Lung (tissue), 12 donors: ENCODE data around the gene ZNF580. TPM values are rescaled to one million over a fixed set of nuclear protein-coding genes. Genes with fewer than 3 reads are reported as not detected.

Experiments
- ATAC-seq: fragments of 200-7000 bp; cut with Tn5 transposase; one replicate; pipeline ENCODE4 v1.9.1; 2020; ENCODE audit warnings: moderate number of reproducible peaks; ENCODE audit not compliant: insufficient read depth, low FRiP score
- DNase-seq, 3 donors: peaks; one replicate each; pipeline ENCODE4 v3.0.0-alpha.2; 2013 to 2017
- H3K27ac ChIP-seq, 2 donors: one replicate each; pipeline ENCODE4 v1.5.1; 2013; ENCODE audit warnings: mild to moderate bottlenecking in 2 of 2, moderate library complexity in 2 of 2, control low read depth in 1 of 2, inconsistent platforms in 1 of 2, low read depth in 1 of 2, low read length in 1 of 2
- H3K27me3 ChIP-seq, 3 donors: one replicate each; pipeline ENCODE4 v1.5.1; 2013; ENCODE audit warnings: low read length in 2 of 3; ENCODE audit not compliant: control insufficient read depth in 3 of 3, insufficient read depth in 3 of 3
- H3K36me3 ChIP-seq, 4 donors: one replicate each; pipeline ENCODE4 v1.5.1; 2013; ENCODE audit warnings: low read length in 4 of 4, mild to moderate bottlenecking in 1 of 4, moderate library complexity in 1 of 4; ENCODE audit not compliant: control insufficient read depth in 4 of 4, insufficient read depth in 4 of 4
- H3K4me1 ChIP-seq, 5 donors: one replicate each; pipeline ENCODE4 v1.5.1; 2013; ENCODE audit warnings: low read length in 5 of 5, mild to moderate bottlenecking in 2 of 5, moderate library complexity in 1 of 5; ENCODE audit not compliant: control insufficient read depth in 5 of 5, insufficient read depth in 5 of 5
- H3K4me3 ChIP-seq: one replicate; pipeline ENCODE4 v1.5.1; 2013; ENCODE audit warnings: mild to moderate bottlenecking, control low read depth, moderate library complexity
- H3K9ac ChIP-seq, 2 donors: one replicate each; pipeline ENCODE4 v1.5.1; 2013; ENCODE audit warnings: low read length in 2 of 2, control low read depth in 1 of 2; ENCODE audit not compliant: insufficient read depth in 1 of 2
- H3K9me3 ChIP-seq, 4 donors: one replicate each; pipeline ENCODE4 v1.5.1; 2013; ENCODE audit warnings: low read length in 3 of 4, mild to moderate bottlenecking in 1 of 4, moderate library complexity in 1 of 4; ENCODE audit not compliant: control insufficient read depth in 4 of 4, insufficient read depth in 3 of 4
- CTCF ChIP-seq: IDR thresholded peaks from 2 replicates; pipeline ENCODE4 v1.5.1; 2012; ENCODE audit warnings: mild to moderate bottlenecking; ENCODE audit errors: control extremely low read depth, extremely low read depth
- WGBS, 2 donors: extraction: QIAGEN DNeasy Blood & Tissue Kit; methylation state at CpG; one replicate each; pipeline ENCODE4 v1.1.7; 2013; 5-methylcytosine and 5-hydroxymethylcytosine counted together
- polyA plus RNA-seq, 2 donors: library from polyadenylated mRNA; stranded (reverse); fragments of 200-250 nt; gene quantifications; one replicate each; pipeline ENCODE4 v1.2.1, GENCODE V29; 2013
- total RNA-seq, 2 donors: library from RNA; depleted of rRNA in 1 of 2; stranded (reverse); fragments of >200 nt in 1 of 2; gene quantifications; one replicate each; pipeline ENCODE4 v1.2.1, GENCODE V29; 2014 to 2021
- donor health status: control.
- donor health status: control.
- donor health status: Bipolar disorder and iron deficiency.
- donor health status: healthy.
- donor health status: DM: yes; HTN: yes; CAD: no.

Gene ZNF580
- total and polyA plus RNA-seq, 4 donors = 11.1 to 41.3 (median 30.8) TPM

DNA sequence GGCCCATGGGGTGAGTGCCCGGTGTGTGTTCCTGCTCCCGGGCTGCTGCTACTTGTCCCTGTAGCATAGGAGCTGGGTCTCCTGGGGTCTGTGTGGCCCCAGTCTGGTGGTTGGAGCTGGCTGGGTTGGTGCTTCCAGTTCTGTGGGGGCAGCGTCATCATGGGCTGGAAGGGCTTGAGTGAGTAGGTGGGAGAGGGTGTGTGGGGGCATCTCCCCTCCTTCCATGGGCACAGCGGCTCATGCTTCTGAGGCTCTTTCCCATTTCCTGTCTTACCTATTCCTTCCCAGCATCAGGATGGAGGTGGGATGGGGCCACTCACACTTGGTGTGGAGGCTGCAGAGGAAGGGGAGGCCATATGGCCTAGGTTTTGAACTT, 26.2 kb downstream of the ZNF580 start:
- DNase-seq (no peak), ATAC-seq (no peak)
- no peak for TF ChIP-seq CTCF
- H3K4me1 ChIP-seq = peaks cover 0 to 2% (median 0%) of the 10 kb centered on the region in 5 donors
- WGBS, 2 donors = 81 to 99% methylated on average over 4 of the region's 4 CpGs
- no peak overlapping the region for H3K27ac ChIP-seq
- peaks cover 18 to 84% (median 53%) of the 10 kb centered on the region in 4 donors for H3K36me3 ChIP-seq
- no peak overlapping the region for H3K4me3 ChIP-seq
- H3K9ac ChIP-seq = no peak overlapping the region
- no peaks in the 10 kb centered on the region for H3K27me3 ChIP-seq
- H3K9me3 ChIP-seq = no peaks in the 10 kb centered on the region

- Histone ChIP-seq H3K36me3 (peaks cover 18 to 81% (median 53%) of the 10 kb centered on the region in 4 donors), H3K27me3 (no peaks in the 10 kb centered on the region), H3K4me1 (peaks cover 0 to 2% (median 0%) of the 10 kb centered on the region in 5 donors), H3K9me3 (no peaks in the 10 kb centered on the region), H3K4me3 (no peak overlapping the region), H3K9ac (no peak overlapping the region), H3K27ac (no peak overlapping the region)
- no peak for ATAC-seq
- TF ChIP-seq CTCF = no peak
- DNase-seq = no peak
- 92 to 94% methylated on average over 12 of the region's 12 CpGs for WGBS, 2 donors
Measured at GRCh38 chr19:55667511-55667910, 26.7 kb downstream of the ZNF580 start.

DNA sequence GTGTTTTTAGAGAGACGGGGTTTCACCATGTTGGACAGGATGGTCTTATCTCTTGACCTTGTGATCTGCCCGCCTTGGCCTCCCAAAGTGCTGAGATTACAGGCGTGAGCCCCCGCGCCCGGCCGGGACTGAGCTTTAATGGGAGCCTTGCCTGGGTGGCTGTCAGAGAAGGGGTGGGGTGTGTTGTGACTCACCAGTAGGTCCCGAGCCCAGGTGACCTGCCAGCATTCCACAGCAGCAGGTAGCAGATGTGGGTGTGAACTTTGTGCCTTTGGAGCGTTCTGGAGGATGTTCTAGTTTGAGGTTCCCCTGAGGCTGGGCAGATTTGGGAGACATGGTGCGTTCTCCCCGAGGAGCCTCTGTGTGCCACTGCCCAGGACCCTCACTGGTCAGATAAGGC, 27.2 kb downstream of the ZNF580 start:
- no peak overlapping the region for H3K27ac ChIP-seq
- DNase-seq (no peak), ATAC-seq (no peak)
- no peaks in the 10 kb centered on the region for H3K27me3 ChIP-seq
- H3K36me3 ChIP-seq = peaks cover 18 to 76% (median 50%) of the 10 kb centered on the region in 4 donors
- no peak for TF ChIP-seq CTCF
- WGBS, 2 donors = 83 to 95% methylated on average over 11 of the region's 11 CpGs
- no peak overlapping the region for H3K4me3 ChIP-seq
- no peaks in the 10 kb centered on the region for H3K9me3 ChIP-seq
- H3K4me1 ChIP-seq = peaks cover 0 to 2% (median 0%) of the 10 kb centered on the region in 5 donors
- no peak overlapping the region for H3K9ac ChIP-seq
